Inflammatory macrophage (primary cell): ENCODE data around the gene GABRG3.

Experiments used
- DNase-seq, 2 donors: peaks; one replicate each; pipeline ENCODE4 v3.0.0-alpha.2; 2020 to 2022

The GABRG3 gene

GRCh38 chr15:27587810-27588209, 616.8 kb downstream of the GABRG3 start:
- no peak for DNase-seq

GRCh38 chr15:27589260-27589659, 618.3 kb downstream of the GABRG3 start:
- DNase-seq = no peak

GRCh38 chr15:27589782-27590181, 618.8 kb downstream of the GABRG3 start:
- DNase-seq = no peak
